Upper lobe of left lung (tissue), 4 donors: ENCODE results near the gene EFCAB10.
"Not testable (repeated sequence)": the region's sequence is repeated elsewhere in the genome, so short reads cannot be mapped to it uniquely, and the experiment has no call there.

ENCODE experiments used
- CTCF ChIP-seq, 6 experiments: fragments of 450-650 bp in 4 of 6; fragments of 200-600 bp in 2 of 6; sonication (generic) in 2 of 6; IDR thresholded peaks; one replicate each; pipeline ENCODE4 v1.5.1; 2016 to 2019; ENCODE audit warnings: antibody characterized with exemption in 6 of 6
- EP300 ChIP-seq, 4 donors: sonication (generic); formaldehyde crosslinking; IDR thresholded peaks; one replicate each; pipeline ENCODE4 v1.5.1; 2017; ENCODE audit warnings: antibody characterized with exemption in 4 of 4, control low read depth in 2 of 4
- POLR2A ChIP-seq, 4 donors: fragments of 450-650 bp; IDR thresholded peaks; one replicate each; pipeline ENCODE4 v1.5.1; 2016 to 2017; ENCODE audit warnings: antibody characterized with exemption in 4 of 4, mild to moderate bottlenecking in 2 of 4
- POLR2AphosphoS5 ChIP-seq, 2 donors: sonication (generic); formaldehyde crosslinking; IDR thresholded peaks; one replicate each; pipeline ENCODE4 v1.5.1; 2017; ENCODE audit warnings: antibody characterized with exemption in 2 of 2

GRCh38 chr7:105515610-105516009 lies 65.7 kb downstream of the EFCAB10 start:
- not testable (repeated sequence) for TF ChIP-seq CTCF, POLR2A, EP300, POLR2AphosphoS5 (IDR thresholded peaks at IDR 0.05)
